IMR-90 (cell line): Measurements from ENCODE around the gene ILF3. TPM values are rescaled to one million over a fixed set of nuclear protein-coding genes. Genes with fewer than 3 reads are reported as not detected.

Experiments used
- ATAC-seq: fragments of 200-7000 bp; cut with Tn5 transposase; 2 replicates; pipeline ENCODE4 v1.9.1; 2020; ENCODE audit warnings: low read depth, mild to moderate bottlenecking, moderate library complexity
- BruUV-seq: library from RNA; stranded (reverse); fragments of 400-500 nt; replicated peaks from 2 replicates; lab custom pipeline; 2021; lab: Mats Ljungman, UMichigan
- CTCF ChIA-PET: fragments of 300-600 bp; formaldehyde crosslinking; extraction: SDS; loops from one replicate; lab custom pipeline; 2021; ENCODE audit warnings: antibody characterized with exemption; lab: Yijun Ruan, JAX
- POLR2A ChIA-PET: fragments of 300-600 bp; sonication (Branson Sonifier 250); formaldehyde crosslinking; loops from one replicate; lab custom pipeline; 2022; ENCODE audit warnings: antibody characterized with exemption; ENCODE audit not compliant: unreplicated experiment; lab: Charles Lee
- DNase-seq: peaks from one replicate; pipeline ENCODE4 v3.0.0; 2013
- H2AFZ ChIP-seq: replicated peaks from 2 replicates; pipeline ENCODE3; 2013; ENCODE audit warnings: low read length, mild to moderate bottlenecking; ENCODE audit not compliant: poor library complexity
- H2AK5ac ChIP-seq: 2 replicates; pipeline ENCODE4 v1.6.1; 2013; ENCODE audit warnings: low read depth, low read length, inconsistent platforms
- H2AK9ac ChIP-seq: replicated peaks from 2 replicates; pipeline ENCODE3; 2013; ENCODE audit warnings: mild to moderate bottlenecking, low read depth, low read length, moderate library complexity; ENCODE audit not compliant: poor library complexity
- H2BK120ac ChIP-seq: 2 replicates; pipeline ENCODE4 v1.6.1; 2013; ENCODE audit warnings: low read depth, low read length, inconsistent platforms
- H2BK15ac ChIP-seq: 3 replicates; pipeline ENCODE4 v1.6.1; 2013; ENCODE audit warnings: low read depth, low read length, inconsistent platforms
- H2BK20ac ChIP-seq: 2 replicates; pipeline ENCODE4 v1.6.1; 2013; ENCODE audit warnings: low read depth, mild to moderate bottlenecking, inconsistent platforms, low read length, moderate library complexity
- H2BK5ac ChIP-seq: 2 replicates; pipeline ENCODE4 v1.6.1; 2013; ENCODE audit warnings: mild to moderate bottlenecking, low read depth, low read length, inconsistent platforms; ENCODE audit not compliant: poor library complexity, severe bottlenecking
- H3K14ac ChIP-seq: replicated peaks from 2 replicates; pipeline ENCODE4 v1.6.1; 2013; ENCODE audit warnings: low read depth, low read length, inconsistent platforms
- H3K18ac ChIP-seq: 2 replicates; pipeline ENCODE4 v1.6.1; 2013; ENCODE audit warnings: low read depth, low read length, control low read depth
- H3K23ac ChIP-seq: 2 replicates; pipeline ENCODE4 v1.6.1; 2013; ENCODE audit warnings: low read depth, low read length, inconsistent platforms
- H3K27ac ChIP-seq: 2 replicates; pipeline ENCODE4 v1.5.1; 2013; ENCODE audit warnings: mild to moderate bottlenecking, control low read depth, low read length; ENCODE audit not compliant: insufficient read depth
- H3K27me3 ChIP-seq: 2 replicates; pipeline ENCODE4 v1.6.1; 2013; ENCODE audit warnings: low read length; ENCODE audit not compliant: control insufficient read depth, insufficient read depth
- H3K36me3 ChIP-seq: 2 replicates; pipeline ENCODE4 v1.6.1; 2013; ENCODE audit warnings: low read length, mixed read lengths; ENCODE audit not compliant: control insufficient read depth, insufficient read depth
- H3K4ac ChIP-seq: 2 replicates; pipeline ENCODE4 v1.6.1; 2013; ENCODE audit warnings: low read depth, low read length, inconsistent platforms
- H3K4me1 ChIP-seq: 2 replicates; pipeline ENCODE4 v1.6.1; 2013; ENCODE audit warnings: low read length, mixed read lengths; ENCODE audit not compliant: control insufficient read depth, insufficient read depth
- H3K4me2 ChIP-seq: 2 replicates; pipeline ENCODE4 v1.6.1; 2013; ENCODE audit warnings: low read depth, mild to moderate bottlenecking, control low read depth, low read length, moderate library complexity
- H3K4me3 ChIP-seq: 2 replicates; pipeline ENCODE4 v1.5.1; 2013; ENCODE audit warnings: low read depth, mild to moderate bottlenecking, control low read depth, low read length, moderate library complexity; ENCODE audit not compliant: insufficient read depth
- H3K56ac ChIP-seq: 2 replicates; pipeline ENCODE4 v1.6.1; 2013; ENCODE audit warnings: low read length, inconsistent platforms; ENCODE audit not compliant: insufficient read depth; ENCODE audit errors: extremely low read depth
- H3K79me1 ChIP-seq, 2 experiments: 2 replicates each; pipeline ENCODE4 v1.6.1; 2013; ENCODE audit warnings: low read length in 2 of 2, inconsistent platforms in 1 of 2, low read depth in 1 of 2
- H3K9ac ChIP-seq: 2 replicates; pipeline ENCODE4 v1.6.1; 2013; ENCODE audit warnings: low read depth, low read length, control low read depth
- H3K9me1 ChIP-seq: 2 replicates; pipeline ENCODE4 v1.6.1; 2013; ENCODE audit warnings: low read length, inconsistent platforms; ENCODE audit not compliant: insufficient read depth
- H3K9me3 ChIP-seq: 2 replicates; pipeline ENCODE4 v1.6.1; 2013; ENCODE audit warnings: low read length; ENCODE audit not compliant: control insufficient read depth, insufficient read depth
- H4K20me1 ChIP-seq: 2 replicates; pipeline ENCODE4 v1.6.1; 2013; ENCODE audit warnings: low read length, inconsistent platforms; ENCODE audit not compliant: insufficient read depth
- H4K5ac ChIP-seq: 2 replicates; pipeline ENCODE4 v1.6.1; 2013; ENCODE audit warnings: mild to moderate bottlenecking, low read depth, low read length, control low read depth
- H4K8ac ChIP-seq, 2 experiments: 2 replicates each; pipeline ENCODE4 v1.6.1; 2013; ENCODE audit warnings: low read depth in 2 of 2, low read length in 2 of 2, control low read depth in 1 of 2, inconsistent platforms in 1 of 2
- H4K91ac ChIP-seq: 2 replicates; pipeline ENCODE4 v1.6.1; 2013; ENCODE audit warnings: low read depth, low read length, inconsistent platforms; ENCODE audit not compliant: insufficient read depth
- BHLHE40 ChIP-seq: fragments of 150-350 bp; IDR thresholded peaks from 2 replicates; pipeline ENCODE4 v1.6.1; 2016; ENCODE audit warnings: mild to moderate bottlenecking, low read depth, low read length
- CEBPB ChIP-seq: IDR thresholded peaks from 2 replicates; pipeline ENCODE4 v1.6.1; 2012; ENCODE audit warnings: low read depth, low read length, improper control_type of control experiment
- CHD1 ChIP-seq: IDR thresholded peaks from 2 replicates; pipeline ENCODE4 v1.6.1; 2012; ENCODE audit warnings: low read depth, low read length, improper control_type of control experiment
- ELK1 ChIP-seq: fragments of 150-350 bp; IDR thresholded peaks from 2 replicates; pipeline ENCODE4 v1.6.1; 2016; ENCODE audit warnings: low read depth, mild to moderate bottlenecking, low read length, moderate library complexity, borderline replicate concordance
- FOS ChIP-seq: fragments of 150-350 bp; IDR thresholded peaks from 2 replicates; pipeline ENCODE4 v1.6.1; 2016; ENCODE audit warnings: low read depth, low read length
- MAFK ChIP-seq: IDR thresholded peaks from 2 replicates; pipeline ENCODE4 v1.6.1; 2012; ENCODE audit warnings: low read depth, low read length, improper control_type of control experiment
- MXI1 ChIP-seq: IDR thresholded peaks from 2 replicates; pipeline ENCODE4 v1.6.1; 2012; ENCODE audit warnings: low read depth, mild to moderate bottlenecking, low read length, moderate library complexity, borderline replicate concordance
- NFE2L2 ChIP-seq: fragments of 150-350 bp; IDR thresholded peaks from 2 replicates; pipeline ENCODE4 v1.6.1; 2016; ENCODE audit warnings: low read depth, mild to moderate bottlenecking, low read length
- POLR2A ChIP-seq: IDR thresholded peaks from 2 replicates; pipeline ENCODE4 v1.6.1; 2012; ENCODE audit warnings: mild to moderate bottlenecking, low read depth, low read length
- RAD21 ChIP-seq: IDR thresholded peaks from 2 replicates; pipeline ENCODE4 v1.6.1; 2012; ENCODE audit warnings: low read length, improper control_type of control experiment
- RFX5 ChIP-seq: IDR thresholded peaks from 2 replicates; pipeline ENCODE4 v1.8.0; 2012; ENCODE audit warnings: low read depth, mild to moderate bottlenecking, low read length, moderate library complexity
- WGBS, 2 experiments: methylation state at CpG; one replicate each; pipeline versions ENCODE4 v1.1.5 to v1.1.7; 2013; ENCODE audit warnings: missing lambda C conversion rate in 2 of 2; ENCODE audit not compliant: insufficient read length in 1 of 2; ENCODE audit errors: extremely low coverage in 2 of 2; 5-methylcytosine and 5-hydroxymethylcytosine counted together
- dilution Hi-C: fragments of 300-500 bp; cut with HindIII; formaldehyde crosslinking; loops from one replicate; pipeline ENCODE4 v1.14.3; 2018; ENCODE audit warnings: low sequenced_read_pairs; ENCODE audit not compliant: unreplicated experiment
- in situ Hi-C: fragments of 300-500 bp; cut with MboI; formaldehyde crosslinking; loops from 3 replicates; pipeline ENCODE4 v1.14.3; 2019; ENCODE audit warnings: low sequenced_read_pairs, inconsistent platforms, mixed read lengths
- intact Hi-C: fragments of 100-400 bp; cut with micrococcal nuclease; formaldehyde crosslinking; loops from 2 replicates; pipeline ENCODE4 v1.10.0; 2022
- polyA plus RNA-seq, 3 experiments: library from polyadenylated mRNA; depleted of rRNA; stranded (reverse); fragments of >200 nt; gene quantifications; 2 replicates each; pipeline ENCODE4 v1.2.3, GENCODE V29; 2012; ENCODE audit warnings: low replicate concordance in 1 of 3
- total RNA-seq: library from RNA; depleted of rRNA; stranded (reverse); fragments of >200 nt; gene quantifications from 2 replicates; pipeline ENCODE4 v1.2.3, GENCODE V29; 2012
- TF ChIP-seq, protein P1 (sequence below): fragments of 150-350 bp; IDR thresholded peaks from 2 replicates; pipeline ENCODE4 v1.6.1; 2017; ENCODE audit warnings: mild to moderate bottlenecking, antibody characterized with exemption, low read length, low read depth
- TF ChIP-seq, protein P2 (sequence below): conservative IDR thresholded peaks from 2 replicates; pipeline ENCODE4 v1.5.1; 2012; ENCODE audit warnings: mild to moderate bottlenecking, low read depth, low read length, improper control_type of control experiment

Gene ILF3
- total and polyA plus RNA-seq, 2 of the 4 experiments (the other 2 are of a cell fraction): 120 to 166 TPM

DNA sequence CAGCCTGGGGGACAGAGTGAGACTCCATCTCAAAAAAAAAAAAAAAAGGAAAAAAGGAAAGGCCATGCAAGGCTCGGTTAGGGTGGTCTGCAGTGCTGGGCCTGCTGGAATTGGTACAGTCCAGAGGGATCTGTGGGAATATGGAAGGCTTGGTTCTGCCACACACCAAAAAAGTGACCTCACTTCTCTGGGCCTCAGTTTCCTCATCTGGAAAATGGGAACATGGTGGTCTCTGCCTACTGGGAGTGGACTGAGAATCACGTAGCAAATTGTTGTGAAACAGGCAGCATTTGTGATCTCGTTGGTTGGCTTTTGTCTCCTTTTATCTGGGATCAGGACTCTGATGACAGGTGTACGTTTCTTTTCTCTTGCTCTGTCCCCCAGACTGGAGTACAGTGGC lies 71.3 kb downstream of the ILF3 start:
- no peaks in the 10 kb centered on the region for H3K27me3 ChIP-seq
- no peak overlapping the region for H4K91ac ChIP-seq
- H4K20me1 ChIP-seq: peaks cover 95% of the 10 kb centered on the region
- no TSS peak for BruUV-seq
- H2BK20ac ChIP-seq: no peak overlapping the region
- ChIA-PET CTCF (no interaction called here), POLR2A (no interaction called here)
- no peak overlapping the region for H3K56ac ChIP-seq
- peaks cover 19% of the 10 kb centered on the region for H3K9me1 ChIP-seq
- H2AFZ ChIP-seq: no peak overlapping the region
- no peak overlapping the region for H3K4ac ChIP-seq
- TF ChIP-seq CHD1 (no peak), BHLHE40 (no peak), POLR2A (no peak), RAD21 (no peak), FOS (no peak), MXI1 (no peak), CEBPB (no peak), MAFK (no peak), ELK1 (no peak), NFE2L2 (no peak), RFX5 (no peak)
- TF ChIP-seq, protein P1, sequence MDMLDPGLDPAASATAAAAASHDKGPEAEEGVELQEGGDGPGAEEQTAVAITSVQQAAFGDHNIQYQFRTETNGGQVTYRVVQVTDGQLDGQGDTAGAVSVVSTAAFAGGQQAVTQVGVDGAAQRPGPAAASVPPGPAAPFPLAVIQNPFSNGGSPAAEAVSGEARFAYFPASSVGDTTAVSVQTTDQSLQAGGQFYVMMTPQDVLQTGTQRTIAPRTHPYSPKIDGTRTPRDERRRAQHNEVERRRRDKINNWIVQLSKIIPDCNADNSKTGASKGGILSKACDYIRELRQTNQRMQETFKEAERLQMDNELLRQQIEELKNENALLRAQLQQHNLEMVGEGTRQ: no peak
- TF ChIP-seq, protein P2, sequence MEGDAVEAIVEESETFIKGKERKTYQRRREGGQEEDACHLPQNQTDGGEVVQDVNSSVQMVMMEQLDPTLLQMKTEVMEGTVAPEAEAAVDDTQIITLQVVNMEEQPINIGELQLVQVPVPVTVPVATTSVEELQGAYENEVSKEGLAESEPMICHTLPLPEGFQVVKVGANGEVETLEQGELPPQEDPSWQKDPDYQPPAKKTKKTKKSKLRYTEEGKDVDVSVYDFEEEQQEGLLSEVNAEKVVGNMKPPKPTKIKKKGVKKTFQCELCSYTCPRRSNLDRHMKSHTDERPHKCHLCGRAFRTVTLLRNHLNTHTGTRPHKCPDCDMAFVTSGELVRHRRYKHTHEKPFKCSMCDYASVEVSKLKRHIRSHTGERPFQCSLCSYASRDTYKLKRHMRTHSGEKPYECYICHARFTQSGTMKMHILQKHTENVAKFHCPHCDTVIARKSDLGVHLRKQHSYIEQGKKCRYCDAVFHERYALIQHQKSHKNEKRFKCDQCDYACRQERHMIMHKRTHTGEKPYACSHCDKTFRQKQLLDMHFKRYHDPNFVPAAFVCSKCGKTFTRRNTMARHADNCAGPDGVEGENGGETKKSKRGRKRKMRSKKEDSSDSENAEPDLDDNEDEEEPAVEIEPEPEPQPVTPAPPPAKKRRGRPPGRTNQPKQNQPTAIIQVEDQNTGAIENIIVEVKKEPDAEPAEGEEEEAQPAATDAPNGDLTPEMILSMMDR: no peak
- 98% methylated on average over 4 of the region's 4 CpGs; no CpG with 5 or more reads in 1 of the 2 experiments for WGBS, 2 experiments
- H3K9me3 ChIP-seq: no peaks in the 10 kb centered on the region
- H2AK5ac ChIP-seq: peak overlapping the region; percentile 11; the same call in 1 of the 2 replicates
- H2BK120ac ChIP-seq: no peak overlapping the region
- no peak overlapping the region for H3K9ac ChIP-seq
- peaks cover 20 to 84% of the 10 kb centered on the region in 2 experiments for H3K79me1 ChIP-seq
- H3K36me3 ChIP-seq: peaks cover 4% of the 10 kb centered on the region; the same call in 1 of the 2 replicates
- H3K4me3 ChIP-seq: no peak overlapping the region
- H3K4me2 ChIP-seq: no peak overlapping the region
- no peak overlapping the region for H2BK5ac ChIP-seq
- no peak overlapping the region for H3K23ac ChIP-seq
- dilution Hi-C loops: no loop called here
- no peak overlapping the region for H4K5ac ChIP-seq
- no peak overlapping the region for H3K18ac ChIP-seq
- no peaks in the 10 kb centered on the region for H3K4me1 ChIP-seq
- DNase-seq: no peak
- in situ Hi-C loops: no loop called here
- intact Hi-C loops: no loop called here
- H2AK9ac ChIP-seq: no peak overlapping the region
- H3K27ac ChIP-seq: no peak overlapping the region
- H2BK15ac ChIP-seq: no peak overlapping the region
- ATAC-seq: no peak
- no peak overlapping the region for H4K8ac ChIP-seq
- H3K14ac ChIP-seq: no peak overlapping the region
